ENCODE measurements around the gene TLL1. TPM values are rescaled to one million over a fixed set of nuclear protein-coding genes. Genes with fewer than 3 reads are reported as not detected.

The TLL1 gene
- total RNA-seq, 2 experiments from 2014 or later = 0.44 to 3.9 TPM

GRCh38 chr4:166012129-166013030 is 139.3 kb downstream of the TLL1 start:
- ChIA-PET POLR2A (interaction anchor here (0.9 to 1.4 kb wide), 2 partner anchors 39 to 67 kb away, joined by 3 read pairs; no protein-coding TSS in a partner anchor), CTCF (ENCODE audit: unreplicated experiment) (no interaction called here)
- Histone ChIP-seq H3K4me3 (ENCODE audit: low read depth, low read length, poor library complexity, severe bottlenecking) (no peak overlapping the region), H3K9me3 (ENCODE audit: low read length) (no peaks in the 10 kb centered on the region), H3K4me2 (ENCODE audit: low read length) (no peak overlapping the region), H3K27ac (ENCODE audit: low read depth, low read length, poor library complexity, severe bottlenecking) (no peak overlapping the region), H4K20me1 (ENCODE audit: insufficient read depth, low read length) (no peaks in the 10 kb centered on the region), H3K79me2 (ENCODE audit: insufficient read depth, low read depth, low read length) (no peaks in the 10 kb centered on the region), H3K9me2 (ENCODE audit: insufficient read depth, low read length) (no peaks in the 10 kb centered on the region), H3K36me3 (ENCODE audit: insufficient read depth, low read length) (no peaks in the 10 kb centered on the region), H2AFZ (ENCODE audit: low read length) (no peak overlapping the region), H3K4me1 (ENCODE audit: insufficient read depth, low read length, poor library complexity, severe bottlenecking) (no peaks in the 10 kb centered on the region)
- intact Hi-C loops (cut with micrococcal nuclease; ENCODE audit: unreplicated experiment) = no loop called here
- BruUV-seq (replicated peaks) = no TSS peak
- no peak for DNase-seq (ENCODE audit: low spot score)
- no peak for TF ChIP-seq CTCF (conservative IDR thresholded peaks at IDR 0.05; ENCODE audit: low read length)
- no peak for TF ChIP-seq EZH2phosphoT487 (IDR thresholded peaks at IDR 0.05; ENCODE audit: borderline replicate concordance, low read depth, low read length)

DNA sequence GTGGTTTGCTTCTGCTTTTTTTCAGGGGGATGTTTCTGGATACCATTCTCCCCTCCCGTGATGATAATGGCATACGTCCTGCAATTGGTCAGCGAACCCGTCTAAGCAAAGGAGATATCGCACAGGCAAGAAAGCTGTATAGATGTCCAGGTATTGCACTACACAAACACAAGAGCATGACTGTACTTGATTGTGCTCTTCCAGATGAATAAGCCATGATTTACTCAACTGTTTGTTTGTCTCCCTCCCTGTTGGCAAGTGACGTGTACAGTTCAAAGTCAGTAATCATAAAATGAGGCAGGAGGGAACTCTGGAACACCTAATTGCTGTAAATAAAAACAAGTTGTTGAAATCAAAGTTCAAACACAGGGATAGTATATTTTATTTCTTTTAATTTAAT is 141.4 kb downstream of the TLL1 start:
- no peak overlapping the region for H3K27ac ChIP-seq (ENCODE audit: low read depth, low read length, poor library complexity, severe bottlenecking)

More for the DNA sequence above, 141.4 kb downstream of the TLL1 start:
- H4K20me1 ChIP-seq (ENCODE audit: insufficient read depth, low read length) = no peaks in the 10 kb centered on the region
- H3K9me3 ChIP-seq (ENCODE audit: low read length) = no peaks in the 10 kb centered on the region
- CTCF ChIA-PET (ENCODE audit: unreplicated experiment) = no interaction called here
- no peak overlapping the region for H2AFZ ChIP-seq (ENCODE audit: low read length)
- TF ChIP-seq EZH2phosphoT487 (IDR thresholded peaks at IDR 0.05; ENCODE audit: borderline replicate concordance, low read depth, low read length) = no peak
- TF ChIP-seq CTCF (conservative IDR thresholded peaks at IDR 0.05; ENCODE audit: low read length) = no peak
- POLR2A ChIA-PET = no interaction called here
- DNase-seq (ENCODE audit: low spot score) = no peak
- intact Hi-C loops (cut with micrococcal nuclease; ENCODE audit: unreplicated experiment) = no loop called here
- no peaks in the 10 kb centered on the region for H3K9me2 ChIP-seq (ENCODE audit: insufficient read depth, low read length)
- no peaks in the 10 kb centered on the region for H3K79me2 ChIP-seq (ENCODE audit: insufficient read depth, low read depth, low read length)
- no peaks in the 10 kb centered on the region for H3K4me1 ChIP-seq (ENCODE audit: insufficient read depth, low read length, poor library complexity, severe bottlenecking)
- no peak overlapping the region for H3K4me2 ChIP-seq (ENCODE audit: low read length)
- H3K36me3 ChIP-seq (ENCODE audit: insufficient read depth, low read length) = no peaks in the 10 kb centered on the region
- no peak overlapping the region for H3K4me3 ChIP-seq (ENCODE audit: low read depth, low read length, poor library complexity, severe bottlenecking)
- BruUV-seq (replicated peaks) = no TSS peak
